ENCODE results near the gene TUT7. TPM values are rescaled to one million over a fixed set of nuclear protein-coding genes. Genes with fewer than 3 reads are reported as not detected.

Gene TUT7
- total RNA-seq, 2 experiments from 2014 or later = 18.0 to 18.3 TPM

Other genes with a start within 250 kb of the TUT7 start
- under 1 TPM in 1 of 2 experiments, not detected in 1; 0.38 TPM for gene C9orf153, start 94.8 kb downstream of the TUT7 start, total RNA-seq
- 10 to 100 TPM; 33.9 to 35.8 TPM for gene ISCA1, start 71.9 kb downstream of the TUT7 start, total RNA-seq

Data from activated naive CD8-positive, alpha-beta T cell treated with anti-CD3 and anti-CD28 coated beads for 36 hours (primary cell).